B cell (primary cell): Measurements from ENCODE around the gene TDRKH. TPM values are rescaled to one million over a fixed set of nuclear protein-coding genes. Genes with fewer than 3 reads are reported as not detected.
A peak's percentile ranks its signal among the peaks of the same experiment; 100 is the strongest.

Experiments used
- ATAC-seq: fragments of 200-7000 bp; cut with Tn5 transposase; one replicate; pipeline ENCODE4 v1.10.0; 2021; ENCODE audit warnings: low read depth, mild to moderate bottlenecking, moderate number of reproducible peaks, moderate library complexity
- CTCF ChIA-PET: fragments of 350-600 bp; sonication (Branson Sonifier 250); formaldehyde crosslinking; loops from one replicate; lab custom pipeline; 2021; ENCODE audit warnings: antibody characterized with exemption, inconsistent platforms; lab: Charles Lee
- POLR2A ChIA-PET: fragments of 350-600 bp; sonication (Branson Sonifier 250); formaldehyde crosslinking; loops from one replicate; lab custom pipeline; 2021; ENCODE audit warnings: antibody characterized with exemption; lab: Charles Lee
- DNase-seq: peaks from one replicate; pipeline ENCODE4 v3.0.0; 2013
- H2AFZ ChIP-seq: 2 replicates; pipeline ENCODE4 v1.6.1; 2012; ENCODE audit warnings: mild to moderate bottlenecking, low read depth, low read length; ENCODE audit not compliant: insufficient read depth, poor library complexity, severe bottlenecking
- H3K27ac ChIP-seq, 2 donors: 1 replicate in 1 of 2; 2 replicates in 1 of 2; pipeline ENCODE4 v1.5.1; 2012 to 2013; ENCODE audit warnings: low read length in 2 of 2, mild to moderate bottlenecking in 2 of 2, moderate library complexity in 1 of 2
- H3K27me3 ChIP-seq, 4 experiments: fragments of 200-600 bp in 1 of 4; sonication (generic) in 1 of 4; replicated peaks in 1 of 4; 1 replicate in 2 of 4; 2 replicates in 2 of 4; pipeline versions ENCODE4 v1.6.1 to v1.7.0; 2013 to 2016; ENCODE audit warnings: low read length in 3 of 4, mild to moderate bottlenecking in 2 of 4, mixed read lengths in 1 of 4, moderate library complexity in 1 of 4; ENCODE audit not compliant: insufficient read depth in 4 of 4, control insufficient read depth in 3 of 4; ENCODE audit errors: control extremely low read depth in 1 of 4
- H3K36me3 ChIP-seq, 2 experiments: replicated peaks in 1 of 2; 1 replicate in 1 of 2; 2 replicates in 1 of 2; pipeline versions ENCODE4 v1.6.1 to v1.7.1; 2013; ENCODE audit warnings: low read length in 1 of 2; ENCODE audit not compliant: insufficient read depth in 2 of 2, control insufficient read depth in 1 of 2; ENCODE audit errors: control extremely low read depth in 1 of 2, extremely low read depth in 1 of 2
- H3K4me1 ChIP-seq, 2 donors: fragments of 200-600 bp in 1 of 2; sonication (generic) in 1 of 2; 1 replicate in 1 of 2; 2 replicates in 1 of 2; pipeline versions ENCODE4 v1.5.1 to v1.6.1; 2013 to 2017; ENCODE audit warnings: low read length in 2 of 2; ENCODE audit not compliant: control insufficient read depth in 2 of 2, insufficient read depth in 2 of 2
- H3K4me2 ChIP-seq: replicated peaks from 2 replicates; pipeline ENCODE3; 2012; ENCODE audit warnings: mild to moderate bottlenecking, low read depth, low read length; ENCODE audit not compliant: poor library complexity, severe bottlenecking
- H3K4me3 ChIP-seq, 5 experiments: fragments of 200-600 bp in 1 of 5; sonication (generic) in 1 of 5; 1 replicate in 3 of 5; 2 replicates in 2 of 5; pipeline versions ENCODE4 v1.5.1 to v1.7.0; 2011 to 2016; ENCODE audit warnings: low read length in 4 of 5, mild to moderate bottlenecking in 4 of 5, low read depth in 2 of 5, control low read depth in 1 of 5, moderate library complexity in 1 of 5; ENCODE audit not compliant: insufficient read depth in 1 of 5; ENCODE audit errors: control extremely low read depth in 1 of 5, extremely low read depth in 1 of 5
- H3K79me2 ChIP-seq: fragments of 200-600 bp; sonication (generic); one replicate; pipeline ENCODE4 v1.6.0; 2016; ENCODE audit warnings: low read length; ENCODE audit not compliant: control insufficient read depth, insufficient read depth
- H3K9ac ChIP-seq: fragments of 200-600 bp; sonication (generic); 2 replicates; pipeline ENCODE4 v1.6.1; 2017; ENCODE audit warnings: mild to moderate bottlenecking, low read length, moderate library complexity
- H3K9me3 ChIP-seq, 3 donors: one replicate each; pipeline versions ENCODE4 v1.6.1 to v1.7.1; 2013; ENCODE audit warnings: low read length in 2 of 3; ENCODE audit not compliant: control insufficient read depth in 2 of 3, insufficient read depth in 1 of 3; ENCODE audit errors: control extremely low read depth in 1 of 3
- H4K20me1 ChIP-seq: 2 replicates; pipeline ENCODE4 v1.6.0; 2012; ENCODE audit warnings: mild to moderate bottlenecking, low read length; ENCODE audit not compliant: insufficient read depth, control insufficient read depth, poor library complexity, severe bottlenecking
- H3K27ac Mint-ChIP-seq: one replicate; pipeline ENCODE4 v1.8.0; 2021; ENCODE audit warnings: mixed read lengths
- H3K27me3 Mint-ChIP-seq: one replicate; pipeline ENCODE4 v1.8.0; 2021; ENCODE audit warnings: mixed read lengths
- H3K4me1 Mint-ChIP-seq: one replicate; pipeline ENCODE4 v1.8.0; 2021; ENCODE audit warnings: mixed read lengths
- H3K4me3 Mint-ChIP-seq: one replicate; pipeline ENCODE4 v1.8.0; 2021; ENCODE audit warnings: mixed read lengths
- H3K9me3 Mint-ChIP-seq: one replicate; pipeline ENCODE4 v1.8.0; 2022; ENCODE audit warnings: mixed read lengths; ENCODE audit not compliant: insufficient read depth
- CTCF ChIP-seq: fragments of 200-600 bp; IDR thresholded peaks from one replicate; pipeline ENCODE4 v1.8.0; 2022; ENCODE audit warnings: antibody characterized with exemption, mild to moderate bottlenecking
- EZH2 ChIP-seq: IDR thresholded peaks from 2 replicates; pipeline ENCODE4 v1.6.1; 2012; ENCODE audit warnings: borderline replicate concordance, low read depth, mild to moderate bottlenecking, moderate library complexity, low read length; ENCODE audit not compliant: insufficient read depth, poor library complexity, severe bottlenecking
- WGBS: methylation state at CpG from one replicate; pipeline ENCODE4 v1.1.5; 2013; ENCODE audit warnings: missing lambda C conversion rate; ENCODE audit not compliant: insufficient coverage; 5-methylcytosine and 5-hydroxymethylcytosine counted together
- intact Hi-C: fragments of 100-400 bp; cut with micrococcal nuclease; formaldehyde crosslinking; loops from one replicate; pipeline ENCODE4 v1.10.0; 2022
- polyA plus RNA-seq: library from polyadenylated mRNA; depleted of rRNA; stranded (reverse); fragments of >200 nt; gene quantifications from 2 replicates; pipeline ENCODE4 v1.2.3, GENCODE V29; 2012
- total RNA-seq, 2 donors: library from RNA; stranded (reverse); fragments of 120-200 nt in 1 of 2; gene quantifications; 1 replicate in 1 of 2; 2 replicates in 1 of 2; pipeline versions ENCODE4 v1.2.3 to v1.2.4, GENCODE V29; 2013 to 2022

TDRKH gene
- total and polyA plus RNA-seq, 2 donors (not counting 1 experiment from before 2014, with no cell fraction given): 2.0 to 13.3 TPM

GRCh38 chr1:151839457-151840403 lies 49.4 kb upstream of the TDRKH start, which contains the start of gene C2CD4D:
Gene C2CD4D, minus strand, starts transcription at chr1:151839820. Its CDS starts 831 bp downstream, at chr1:151838989.
- peak within 1 kb of the TSS; percentile 65 for H3K9ac ChIP-seq
- WGBS: 5% methylated on average over 46 of the region's 47 CpGs
- H3K4me3 ChIP-seq: peak within 1 kb of the TSS in 4 of 5 experiments; percentile 36 to 56 (median 44)
- peaks cover 10% of the 10 kb centered on the region for H3K27me3 Mint-ChIP-seq
- CTCF ChIA-PET: interaction anchor here (0.5 to 2.3 kb wide), 3 partner anchors 162 to 1119 kb away, joined by 3 to 10 read pairs (median 5); no protein-coding TSS in a partner anchor
- intact Hi-C loops: loop anchor here (2.0 to 10.0 kb wide), 5 partner anchors 93 to 557 kb away; partner anchors contain the start of genes POGZ, PSMB4, RIIAD1 and ZNF687
- H2AFZ ChIP-seq: peak within 1 kb of the TSS; percentile 69
- H3K9me3 ChIP-seq: peaks cover 0 to 11% (median 0%) of the 10 kb centered on the region in 3 donors
- peak within 1 kb of the TSS; percentile 87 for H3K4me3 Mint-ChIP-seq
- DNase-seq (peak; percentile 78), ATAC-seq (peak; percentile 53)
- H3K9me3 Mint-ChIP-seq: no peaks in the 10 kb centered on the region
- peak within 1 kb of the TSS; percentile 89 for H3K4me2 ChIP-seq
- H3K36me3 ChIP-seq: no peaks in the 10 kb centered on the region
- peak within 1 kb of the TSS; percentile 81 for H3K27ac Mint-ChIP-seq
- peaks cover 36 to 41% of the 10 kb centered on the region in 2 donors for H3K4me1 ChIP-seq
- H3K27ac ChIP-seq: no peak within 1 kb of the TSS
- no peaks in the 10 kb centered on the region for H3K79me2 ChIP-seq
- no peak for TF ChIP-seq EZH2
- TF ChIP-seq CTCF: no peak
- peaks cover 38% of the 10 kb centered on the region for H3K4me1 Mint-ChIP-seq
- no peaks in the 10 kb centered on the region for H4K20me1 ChIP-seq
- POLR2A ChIA-PET: no interaction called here
- peaks cover 0 to 20% (median 7%) of the 10 kb centered on the region in 4 experiments for H3K27me3 ChIP-seq
